HCT116 (cell line): ENCODE measurements around the gene VTN. TPM values are rescaled to one million over a fixed set of nuclear protein-coding genes. Genes with fewer than 3 reads are reported as not detected.

ENCODE experiments used
- ATAC-seq: fragments of 200-7000 bp; cut with Tn5 transposase; 2 replicates; pipeline ENCODE4 v1.9.1; 2020; ENCODE audit warnings: mild to moderate bottlenecking, moderate library complexity
- BruUV-seq: library from RNA; stranded (reverse); fragments of 400-500 nt; replicated peaks from 2 replicates; lab custom pipeline; 2021; lab: Mats Ljungman, UMichigan
- CTCF ChIA-PET: fragments of 300-600 bp; sonication (Branson Sonifier 250); formaldehyde crosslinking; loops from one replicate; lab custom pipeline; 2021; ENCODE audit warnings: antibody characterized with exemption; lab: Charles Lee
- POLR2A ChIA-PET: fragments of 300-600, 350-600 bp; sonication (Branson Sonifier 250); formaldehyde crosslinking; loops from one replicate; lab custom pipeline; 2021; ENCODE audit warnings: antibody characterized with exemption; lab: Charles Lee
- RAD21 ChIA-PET, 2 experiments: fragments of 300-600 bp; sonication (Branson Sonifier 250); formaldehyde crosslinking; loops; one replicate each; lab custom pipeline; 2023; ENCODE audit warnings: low total read pairs in 2 of 2; ENCODE audit not compliant: uncharacterized antibody in 2 of 2, unreplicated experiment in 2 of 2, low non-redundant PET in 1 of 2; lab: Charles Lee
- DNase-seq: peaks from one replicate; pipeline ENCODE4 v3.0.0-alpha.2; 2010; ENCODE audit warnings: low read depth, low spot score
- H2AFZ ChIP-seq: fragments of 200-600 bp; shearing (Covaris generic), sonication (generic); 2 replicates; pipeline ENCODE4 v1.6.1; 2017; ENCODE audit warnings: low read depth, mixed run types, mixed read lengths, antibody characterized with exemption, low read length; ENCODE audit not compliant: poor library complexity, severe bottlenecking
- H3K27ac ChIP-seq: 2 replicates; pipeline ENCODE4 v1.5.1; 2012; ENCODE audit warnings: low read depth, low read length
- H3K27me3 ChIP-seq: fragments of 200-600 bp; sonication (generic); 2 replicates; pipeline ENCODE4 v1.6.1; 2016; ENCODE audit warnings: mixed run types, low read length, mixed read lengths; ENCODE audit not compliant: insufficient read depth
- H3K36me3 ChIP-seq, 2 experiments: fragments of 200-500 bp in 1 of 2; fragments of 200-600 bp in 1 of 2; sonication (Bioruptor generic) in 1 of 2; sonication (generic) in 1 of 2; 2 replicates each; pipeline versions ENCODE4 v1.5.1 to v1.6.1; 2014 to 2016; ENCODE audit warnings: low read length in 2 of 2, inconsistent platforms in 1 of 2, mixed read lengths in 1 of 2, mixed run types in 1 of 2; ENCODE audit not compliant: insufficient read depth in 2 of 2, control insufficient read depth in 1 of 2
- H3K4me1 ChIP-seq, 2 experiments: fragments of 200-600 bp in 1 of 2; sonication (generic) in 1 of 2; 2 replicates each; pipeline versions ENCODE4 v1.5.1 to v1.6.1; 2012 to 2017; ENCODE audit warnings: low read length in 2 of 2, inconsistent platforms in 1 of 2, mild to moderate bottlenecking in 1 of 2, mixed read lengths in 1 of 2, mixed run types in 1 of 2, moderate library complexity in 1 of 2; ENCODE audit not compliant: insufficient read depth in 2 of 2, control insufficient read depth in 1 of 2
- H3K4me2 ChIP-seq: fragments of 200-600 bp; sonication (generic); 2 replicates; pipeline ENCODE4 v1.6.1; 2017; ENCODE audit warnings: mixed run types, low read length, mixed read lengths
- H3K4me3 ChIP-seq, 2 experiments: fragments of 200-600 bp in 1 of 2; sonication (generic) in 1 of 2; replicated peaks in 1 of 2; 2 replicates each; pipeline ENCODE4 v1.5.1; 2011 to 2016; ENCODE audit warnings: low read length in 2 of 2, control low read depth in 1 of 2, low read depth in 1 of 2, mild to moderate bottlenecking in 1 of 2, mixed read lengths in 1 of 2, mixed run types in 1 of 2
- H3K79me2 ChIP-seq: fragments of 200-600 bp; sonication (generic); 2 replicates; pipeline ENCODE4 v1.6.1; 2017; ENCODE audit warnings: mild to moderate bottlenecking, mixed run types, low read length, moderate library complexity, mixed read lengths; ENCODE audit not compliant: insufficient read depth
- H3K9ac ChIP-seq: fragments of 200-600 bp; sonication (generic); 2 replicates; pipeline ENCODE4 v1.6.1; 2016; ENCODE audit warnings: low read length, mixed read lengths
- H3K9me2 ChIP-seq: fragments of 200-600 bp; sonication (generic), shearing (Covaris generic); 2 replicates; pipeline ENCODE4 v1.6.1; 2017; ENCODE audit warnings: mixed run types, mild to moderate bottlenecking, moderate library complexity; ENCODE audit not compliant: insufficient read depth
- H3K9me3 ChIP-seq, 2 experiments: fragments of 200-500 bp in 1 of 2; fragments of 200-600 bp in 1 of 2; sonication (Bioruptor generic) in 1 of 2; sonication (generic) in 1 of 2; 2 replicates each; pipeline ENCODE4 v1.6.1; 2014 to 2017; ENCODE audit warnings: low read length in 2 of 2, mixed read lengths in 2 of 2, inconsistent platforms in 1 of 2, low read depth in 1 of 2, mild to moderate bottlenecking in 1 of 2, mixed run types in 1 of 2, moderate library complexity in 1 of 2; ENCODE audit not compliant: control insufficient read depth in 1 of 2, insufficient read depth in 1 of 2
- H4K20me1 ChIP-seq: fragments of 200-600 bp; sonication (generic), shearing (Covaris generic); 2 replicates; pipeline ENCODE4 v1.6.1; 2017; ENCODE audit warnings: mixed run types, mild to moderate bottlenecking, moderate library complexity; ENCODE audit not compliant: insufficient read depth
- CTCF ChIP-seq, 3 experiments: fragments of 200-600 bp in 1 of 3; sonication (generic) in 1 of 3; IDR thresholded peaks in 2 of 3; conservative IDR thresholded peaks in 1 of 3; 2 replicates each; pipeline ENCODE4 v1.5.1; 2012 to 2017; ENCODE audit warnings: low read depth in 2 of 3, low read length in 2 of 3, antibody characterized with exemption in 1 of 3, borderline replicate concordance in 1 of 3, control low read depth in 1 of 3, mild to moderate bottlenecking in 1 of 3, mixed read lengths in 1 of 3, mixed run types in 1 of 3, moderate library complexity in 1 of 3; ENCODE audit not compliant: insufficient read depth in 1 of 3
- EGR1 ChIP-seq: IDR thresholded peaks from 2 replicates; pipeline ENCODE4 v1.6.1; 2012; ENCODE audit warnings: low read depth
- ELF1 ChIP-seq: IDR thresholded peaks from 2 replicates; pipeline ENCODE4 v1.6.1; 2012; ENCODE audit warnings: low read depth, borderline replicate concordance
- EZH2phosphoT487 ChIP-seq: fragments of 200-600 bp; IDR thresholded peaks from 2 replicates; pipeline ENCODE4 v1.6.1; 2018; ENCODE audit warnings: antibody characterized with exemption, borderline replicate concordance
- JUND ChIP-seq: IDR thresholded peaks from 2 replicates; pipeline ENCODE4 v1.6.1; 2012
- POLR2A ChIP-seq: IDR thresholded peaks from 2 replicates; pipeline ENCODE4 v1.7.0; 2011; ENCODE audit warnings: borderline replicate concordance; ENCODE audit not compliant: insufficient read depth, insufficient read length; ENCODE audit errors: extremely low read depth
- POLR2AphosphoS5 ChIP-seq: IDR thresholded peaks from 2 replicates; pipeline ENCODE4 v1.6.1; 2011; ENCODE audit warnings: mild to moderate bottlenecking, low read depth, low read length, moderate library complexity
- REST ChIP-seq: IDR thresholded peaks from 2 replicates; pipeline ENCODE4 v1.6.1; 2012; ENCODE audit warnings: low read depth
- SP1 ChIP-seq: IDR thresholded peaks from 2 replicates; pipeline ENCODE4 v1.6.1; 2012; ENCODE audit warnings: low read depth
- TCF7L2 ChIP-seq: IDR thresholded peaks from 2 replicates; pipeline ENCODE4 v1.7.0; 2011; ENCODE audit warnings: borderline replicate concordance, inconsistent platforms; ENCODE audit not compliant: insufficient read depth, insufficient read length; ENCODE audit errors: extremely low read depth
- YY1 ChIP-seq: IDR thresholded peaks from 2 replicates; pipeline ENCODE4 v1.6.1; 2011; ENCODE audit warnings: low read length, low read depth, moderate library complexity, mild to moderate bottlenecking; ENCODE audit not compliant: insufficient replicate concordance; ENCODE audit errors: extremely low read depth
- ZBTB33 ChIP-seq: IDR thresholded peaks from 2 replicates; pipeline ENCODE4 v1.6.1; 2011; ENCODE audit warnings: mild to moderate bottlenecking, low read length, moderate library complexity; ENCODE audit not compliant: insufficient replicate concordance; ENCODE audit errors: extremely low read depth
- ZFX ChIP-seq: fragments of 450-650 bp; IDR thresholded peaks from 2 replicates; pipeline ENCODE4 v1.6.1; 2017
- ZNF274 ChIP-seq: fragments of 200-500 bp; sonication (Bioruptor generic); IDR thresholded peaks from 2 replicates; pipeline ENCODE4 v1.6.1; 2014; ENCODE audit warnings: mild to moderate bottlenecking, low read depth, low read length, inconsistent platforms
- intact Hi-C: fragments of 100-400 bp; cut with micrococcal nuclease; formaldehyde crosslinking; loops from 2 replicates; pipeline ENCODE4 v1.10.0; 2022
- total RNA-seq: library from RNA; stranded (reverse); gene quantifications from one replicate; pipeline ENCODE4 v1.2.1, GENCODE V29; 2021; ENCODE audit not compliant: unreplicated experiment
- TF ChIP-seq, protein P1 (sequence below): IDR thresholded peaks from 2 replicates; pipeline ENCODE4 v1.6.1; 2012
- TF ChIP-seq, protein P2 (sequence below): IDR thresholded peaks from 2 replicates; pipeline ENCODE4 v1.6.1; 2012

Gene VTN
- total RNA-seq, 1 experiment from 2014 or later: 1.5 TPM

DNA sequence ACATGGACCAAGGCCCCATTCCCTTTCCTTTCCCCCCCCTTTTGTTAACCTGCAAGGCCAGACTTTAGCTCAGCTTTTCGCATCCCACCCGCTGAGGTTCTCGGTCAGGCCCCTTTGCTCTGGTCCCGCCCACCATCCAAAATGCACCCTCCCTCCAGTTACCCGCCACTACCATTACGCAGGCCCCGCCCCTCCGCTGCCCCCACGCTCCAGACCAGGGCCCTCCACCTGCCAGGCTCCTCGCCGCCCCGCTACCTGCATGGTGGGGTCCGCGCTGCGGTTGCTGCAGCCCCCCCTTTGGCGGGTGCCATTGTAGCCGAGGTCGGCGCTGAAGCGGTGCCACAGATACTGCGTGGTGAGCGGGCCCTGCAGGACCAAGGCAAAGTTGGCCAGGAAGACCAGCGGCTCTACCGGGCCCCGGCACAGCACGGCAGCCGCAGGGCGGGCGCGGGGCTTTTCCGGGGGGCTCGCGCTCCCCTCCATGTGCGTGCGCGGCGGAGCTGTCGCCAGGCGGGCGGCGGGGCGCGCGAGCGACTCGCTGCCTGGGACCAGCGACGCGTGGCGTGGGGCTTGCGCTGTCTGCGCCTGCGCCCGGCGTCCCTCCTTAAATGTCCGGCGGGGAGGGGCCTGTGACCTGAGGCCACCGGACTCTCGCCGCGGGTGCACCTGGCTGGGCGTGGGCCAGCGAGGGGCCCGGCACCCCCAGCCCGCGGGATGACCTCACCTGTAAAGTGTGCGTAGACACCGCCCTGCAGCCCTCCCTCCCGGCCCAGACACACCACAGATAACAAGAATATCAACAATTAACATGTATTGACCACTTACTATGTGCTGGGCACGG lies 35.7 kb upstream of the VTN start, which contains the start of gene SLC46A1:
Gene SLC46A1, minus strand, starts transcription at position 581 of the 841 bp plus-strand sequence. Its CDS starts 98 bp downstream, at position 483.
- no peaks in the 10 kb centered on the region for H3K9me3 ChIP-seq
- H3K36me3 ChIP-seq: peaks cover 16 to 19% of the 10 kb centered on the region in 2 experiments; a peak in 3 of 4 replicates
- intact Hi-C loops: no loop called here
- H3K27me3 ChIP-seq: no peaks in the 10 kb centered on the region
- H3K4me3 ChIP-seq: peak within 1 kb of the TSS; percentile 73 to 89
- no peaks in the 10 kb centered on the region for H4K20me1 ChIP-seq
- ChIA-PET RAD21 (interaction anchor here in 1 of 2 experiments (0.5 kb wide), 1 partner anchor 13 kb away, joined by 3 read pairs; no protein-coding TSS in a partner anchor), POLR2A (interaction anchor here (1.0 to 1.1 kb wide), 2 partner anchors 11 to 70 kb away, joined by 3 to 4 read pairs; partner anchors contain the start of genes IFT20 and TNFAIP1), CTCF (interaction anchor here (2.6 kb wide), 1 partner anchor 11 kb away, joined by 13 read pairs; no protein-coding TSS in a partner anchor)
- peak within 1 kb of the TSS; percentile 91 for H3K4me2 ChIP-seq
- H3K27ac ChIP-seq: peak within 1 kb of the TSS; percentile 70
- BruUV-seq: no TSS peak
- peak within 1 kb of the TSS; percentile 74 for H3K9ac ChIP-seq
- H2AFZ ChIP-seq: peak within 1 kb of the TSS; percentile 57
- TF ChIP-seq JUND: no peak
- TF ChIP-seq POLR2AphosphoS5: peak; percentile 67
- TF ChIP-seq, protein P1, sequence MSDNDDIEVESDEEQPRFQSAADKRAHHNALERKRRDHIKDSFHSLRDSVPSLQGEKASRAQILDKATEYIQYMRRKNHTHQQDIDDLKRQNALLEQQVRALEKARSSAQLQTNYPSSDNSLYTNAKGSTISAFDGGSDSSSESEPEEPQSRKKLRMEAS: peak; percentile 46; the same call in 1 of the 2 replicates
- TF ChIP-seq REST: no peak
- no peak for TF ChIP-seq EGR1
- TF ChIP-seq ZNF274: no peak
- TF ChIP-seq SP1: no peak
- no peak for TF ChIP-seq ELF1
- no peak for TF ChIP-seq EZH2phosphoT487
- TF ChIP-seq TCF7L2: peak; percentile 43
- no peak for TF ChIP-seq CTCF (IDR thresholded peaks at IDR 0.05 in 2 of 3, conservative IDR thresholded peaks at IDR 0.05 in 1 of 3; ENCODE audit: borderline replicate concordance in 1 of 3, insufficient read depth in 1 of 3, low read depth in 2 of 3, low read length in 2 of 3)
- no peak for TF ChIP-seq YY1
- TF ChIP-seq ZFX: peak; percentile 85
- no peak for TF ChIP-seq ZBTB33
- TF ChIP-seq, protein P2, sequence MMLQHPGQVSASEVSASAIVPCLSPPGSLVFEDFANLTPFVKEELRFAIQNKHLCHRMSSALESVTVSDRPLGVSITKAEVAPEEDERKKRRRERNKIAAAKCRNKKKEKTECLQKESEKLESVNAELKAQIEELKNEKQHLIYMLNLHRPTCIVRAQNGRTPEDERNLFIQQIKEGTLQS: no peak
- TF ChIP-seq POLR2A: peak; percentile 41
- DNase-seq (no peak), ATAC-seq (peak; percentile 93)
- no peaks in the 10 kb centered on the region for H3K9me2 ChIP-seq
- H3K79me2 ChIP-seq: peaks cover 12% of the 10 kb centered on the region; the same call in 1 of the 2 replicates
- peaks cover 4 to 26% of the 10 kb centered on the region in 2 experiments; a peak in 3 of 4 replicates for H3K4me1 ChIP-seq
